H1 (cell line): Measurements from ENCODE around the gene ECT2L. TPM values are rescaled to one million over a fixed set of nuclear protein-coding genes. Genes with fewer than 3 reads are reported as not detected.

ENCODE experiments used
- CTCF ChIA-PET: fragments of 300-600 bp; sonication (Branson Sonifier 250); formaldehyde crosslinking; loops from one replicate; lab custom pipeline; 2021; ENCODE audit not compliant: partially characterized antibody; lab: Charles Lee
- POLR2A ChIA-PET: fragments of 300-600 bp; sonication (Branson Sonifier 250); formaldehyde crosslinking; loops from one replicate; lab custom pipeline; 2021; ENCODE audit warnings: inconsistent platforms; ENCODE audit not compliant: partially characterized antibody; lab: Charles Lee
- DNase-seq, 2 experiments: peaks; one replicate each; pipeline versions ENCODE4 v3.0.0 to v3.0.0-alpha.2; 2010 to 2022; ENCODE audit warnings: low spot score in 2 of 2, low read depth in 1 of 2, mixed read lengths in 1 of 2
- FAIRE-seq: peaks from 2 replicates; lab custom pipeline; 2011; peaks lifted over from hg19 to GRCh38; lab: Jason Lieb, UNC
- H2AFZ ChIP-seq: 2 replicates; pipeline ENCODE4 v1.8.1; 2012; ENCODE audit warnings: low read length, inconsistent platforms
- H2AK5ac ChIP-seq: 2 replicates; pipeline ENCODE4 v1.6.1; 2013; ENCODE audit warnings: low read depth, low read length
- H2BK120ac ChIP-seq: replicated peaks from 2 replicates; pipeline ENCODE3; 2013; ENCODE audit warnings: low read depth, low read length, inconsistent platforms
- H2BK12ac ChIP-seq: 2 replicates; pipeline ENCODE4 v1.6.1; 2013; ENCODE audit warnings: low read depth, low read length
- H2BK15ac ChIP-seq: 2 replicates; pipeline ENCODE4 v1.6.1; 2013; ENCODE audit warnings: low read length
- H2BK20ac ChIP-seq: 2 replicates; pipeline ENCODE4 v1.6.1; 2013; ENCODE audit warnings: low read length
- H2BK5ac ChIP-seq: 2 replicates; pipeline ENCODE4 v1.6.1; 2013; ENCODE audit warnings: low read depth, low read length
- H3K14ac ChIP-seq: 2 replicates; pipeline ENCODE4 v1.6.1; 2013; ENCODE audit warnings: inconsistent platforms; ENCODE audit not compliant: insufficient read length
- H3K18ac ChIP-seq: 2 replicates; pipeline ENCODE4 v1.6.1; 2013; ENCODE audit warnings: low read length; ENCODE audit errors: extremely low read depth
- H3K23ac ChIP-seq: 2 replicates; pipeline ENCODE4 v1.6.1; 2013; ENCODE audit warnings: inconsistent platforms; ENCODE audit not compliant: insufficient read length
- H3K23me2 ChIP-seq: 2 replicates; pipeline ENCODE4 v1.6.1; 2013; ENCODE audit warnings: low read depth, low read length
- H3K27ac ChIP-seq: 2 replicates; pipeline ENCODE4 v1.6.1; 2011; ENCODE audit warnings: low read depth, low read length, inconsistent platforms
- H3K27me3 ChIP-seq, 4 experiments: replicated peaks in 1 of 4; 1 replicate in 1 of 4; 2 replicates in 3 of 4; pipeline versions ENCODE4 v1.6.1 to v1.8.1; 2011 to 2013; ENCODE audit warnings: low read length in 3 of 4, mild to moderate bottlenecking in 3 of 4, inconsistent platforms in 2 of 4, mixed read lengths in 2 of 4, moderate library complexity in 1 of 4; ENCODE audit not compliant: control insufficient read depth in 3 of 4, insufficient read depth in 3 of 4; ENCODE audit errors: extremely low read depth in 1 of 4
- H3K36me3 ChIP-seq, 4 experiments: 2 replicates each; pipeline versions ENCODE4 v1.6.1 to v1.8.1; 2011 to 2013; ENCODE audit warnings: mild to moderate bottlenecking in 4 of 4, low read length in 3 of 4, moderate library complexity in 2 of 4, control low read depth in 1 of 4, inconsistent platforms in 1 of 4; ENCODE audit not compliant: insufficient read depth in 4 of 4, control insufficient read depth in 2 of 4
- H3K4ac ChIP-seq: replicated peaks from 2 replicates; pipeline ENCODE3; 2013; ENCODE audit warnings: low read length, low read depth, mixed read lengths, inconsistent platforms; ENCODE audit not compliant: insufficient read length
- H3K4me1 ChIP-seq, 4 experiments: replicated peaks in 1 of 4; 1 replicate in 1 of 4; 2 replicates in 3 of 4; pipeline versions ENCODE4 v1.6.1 to v1.8.1; 2011 to 2013; ENCODE audit warnings: low read length in 3 of 4, inconsistent platforms in 2 of 4, mixed read lengths in 1 of 4; ENCODE audit not compliant: insufficient read depth in 4 of 4, control insufficient read depth in 3 of 4
- H3K4me2 ChIP-seq, 2 experiments: 2 replicates each; pipeline versions ENCODE4 v1.6.1 to v1.8.1; 2011 to 2013; ENCODE audit warnings: low read depth in 2 of 2, low read length in 2 of 2, control low read depth in 1 of 2, inconsistent platforms in 1 of 2, mild to moderate bottlenecking in 1 of 2; ENCODE audit not compliant: insufficient read depth in 1 of 2
- H3K4me3 ChIP-seq, 4 experiments: fragments of 200-600, 300-600 bp in 1 of 4; sonication (generic), shearing (Covaris generic), sonication (Bioruptor Twin) in 1 of 4; 2 replicates each; pipeline versions ENCODE4 v1.5.1 to v1.8.1; 2011 to 2016; ENCODE audit warnings: low read length in 4 of 4, low read depth in 3 of 4, control low read depth in 2 of 4, inconsistent platforms in 2 of 4, mild to moderate bottlenecking in 2 of 4, mixed read lengths in 1 of 4, moderate library complexity in 1 of 4; ENCODE audit not compliant: insufficient read depth in 2 of 4; ENCODE audit errors: extremely low read depth in 1 of 4
- H3K56ac ChIP-seq: replicated peaks from 2 replicates; pipeline ENCODE3; 2013; ENCODE audit warnings: low read depth, mild to moderate bottlenecking, mixed read lengths, low read length, inconsistent platforms; ENCODE audit not compliant: insufficient read length
- H3K79me1 ChIP-seq: 2 replicates; pipeline ENCODE4 v1.6.1; 2013; ENCODE audit warnings: low read depth, low read length, control low read depth
- H3K79me2 ChIP-seq, 2 experiments: 2 replicates each; pipeline versions ENCODE4 v1.6.1 to v1.8.1; 2012 to 2013; ENCODE audit warnings: low read length in 2 of 2, mild to moderate bottlenecking in 2 of 2, inconsistent platforms in 1 of 2; ENCODE audit not compliant: insufficient read depth in 2 of 2, control insufficient read depth in 1 of 2
- H3K9ac ChIP-seq, 4 experiments: replicated peaks in 1 of 4; 1 replicate in 1 of 4; 2 replicates in 3 of 4; pipeline versions ENCODE4 v1.6.1 to v1.8.1; 2011 to 2013; ENCODE audit warnings: low read depth in 3 of 4, low read length in 3 of 4, control low read depth in 2 of 4, mild to moderate bottlenecking in 2 of 4, moderate library complexity in 2 of 4, inconsistent platforms in 1 of 4; ENCODE audit errors: extremely low read depth in 1 of 4
- H3K9me3 ChIP-seq, 2 experiments: 2 replicates each; pipeline versions ENCODE4 v1.6.1 to v1.8.1; 2012 to 2013; ENCODE audit warnings: mild to moderate bottlenecking in 2 of 2, moderate library complexity in 2 of 2, control low read depth in 1 of 2, inconsistent platforms in 1 of 2, low read depth in 1 of 2, low read length in 1 of 2, mixed read lengths in 1 of 2; ENCODE audit not compliant: insufficient read depth in 2 of 2
- H4K20me1 ChIP-seq, 2 experiments: replicated peaks in 1 of 2; 2 replicates each; pipeline versions ENCODE3 to v1.8.1; 2011 to 2013; ENCODE audit warnings: inconsistent platforms in 2 of 2, low read length in 2 of 2, mild to moderate bottlenecking in 1 of 2; ENCODE audit not compliant: insufficient read depth in 2 of 2, control insufficient read depth in 1 of 2
- H4K5ac ChIP-seq: 2 replicates; pipeline ENCODE4 v1.6.1; 2013; ENCODE audit warnings: low read length, low read depth, mixed read lengths, inconsistent platforms; ENCODE audit not compliant: insufficient read length
- H4K8ac ChIP-seq: 2 replicates; pipeline ENCODE4 v1.8.0; 2013; ENCODE audit warnings: mild to moderate bottlenecking, moderate library complexity, low read length, inconsistent platforms; ENCODE audit not compliant: insufficient read depth; ENCODE audit errors: extremely low read depth
- H4K91ac ChIP-seq: replicated peaks from 2 replicates; pipeline ENCODE3; 2013; ENCODE audit warnings: low read length, mixed read lengths, inconsistent platforms; ENCODE audit not compliant: insufficient read length
- BRCA1 ChIP-seq: IDR thresholded peaks from 2 replicates; pipeline ENCODE4 v1.6.1; 2012; ENCODE audit warnings: low read depth, low read length, improper control_type of control experiment
- CBX5 ChIP-seq: fragments of 300-800, 300-1000 bp; sonication (generic); IDR thresholded peaks from 2 replicates; pipeline ENCODE4 v1.7.1; 2016; ENCODE audit warnings: antibody characterized with exemption, low read length, low read depth
- CEBPB ChIP-seq: IDR thresholded peaks from 2 replicates; pipeline ENCODE4 v1.6.1; 2012; ENCODE audit warnings: low read depth, low read length
- CHD2 ChIP-seq: IDR thresholded peaks from 2 replicates; pipeline ENCODE4 v1.6.1; 2012; ENCODE audit warnings: low read length, improper control_type of control experiment
- CTBP2 ChIP-seq: IDR thresholded peaks from 2 replicates; pipeline ENCODE4 v1.7.0; 2011; ENCODE audit warnings: borderline replicate concordance, mild to moderate bottlenecking, moderate library complexity, mixed read lengths, low read length; ENCODE audit not compliant: insufficient read depth, insufficient read length
- GTF2F1 ChIP-seq: IDR thresholded peaks from 2 replicates; pipeline ENCODE4 v1.6.1; 2012; ENCODE audit warnings: low read depth, low read length, improper control_type of control experiment, borderline replicate concordance
- HDAC6 ChIP-seq: IDR thresholded peaks from one replicate; pipeline ENCODE4 v1.7.1; 2012; ENCODE audit warnings: low read depth, mild to moderate bottlenecking, inconsistent platforms, low read length, moderate library complexity
- KDM1A ChIP-seq: fragments of 200-600, 300-600 bp; sonication (generic); IDR thresholded peaks from 2 replicates; pipeline ENCODE4 v1.7.1; 2016; ENCODE audit warnings: mild to moderate bottlenecking, low read length, borderline replicate concordance
- NANOG ChIP-seq: IDR thresholded peaks from 2 replicates; pipeline ENCODE4 v1.6.1; 2011; ENCODE audit warnings: low read length, low read depth, mild to moderate bottlenecking, inconsistent platforms; ENCODE audit not compliant: insufficient read depth, poor library complexity, severe bottlenecking
- POLR2AphosphoS5 ChIP-seq: IDR thresholded peaks from 2 replicates; pipeline ENCODE4 v1.6.1; 2011; ENCODE audit warnings: low read depth, low read length
- RXRA ChIP-seq: IDR thresholded peaks from 2 replicates; pipeline ENCODE4 v1.6.1; 2011; ENCODE audit warnings: low read depth, mild to moderate bottlenecking, low read length, moderate library complexity; ENCODE audit not compliant: insufficient read depth
- SRF ChIP-seq: IDR thresholded peaks from 2 replicates; pipeline ENCODE4 v1.6.1; 2011; ENCODE audit warnings: mild to moderate bottlenecking, low read depth, low read length, moderate library complexity
- SUZ12 ChIP-seq: fragments of 200-600 bp; sonication (generic); IDR thresholded peaks from 2 replicates; pipeline ENCODE4 v1.6.1; 2012; ENCODE audit warnings: mild to moderate bottlenecking, inconsistent platforms, low read length, moderate library complexity, mixed read lengths
- ZNF274 ChIP-seq: IDR thresholded peaks from 2 replicates; pipeline ENCODE4 v1.7.0; 2012; ENCODE audit warnings: low read length, borderline replicate concordance; ENCODE audit errors: extremely low read depth
- WGBS, 2 experiments: shearing (Covaris generic) in 1 of 2; methylation state at CpG; one replicate each; pipeline versions ENCODE4 v1.1.6 to v1.1.7; 2013 to 2015; ENCODE audit warnings: low lambda C conversion rate in 2 of 2, mixed read lengths in 2 of 2, inconsistent platforms in 1 of 2, low coverage in 1 of 2, missing lambda C conversion rate in 1 of 2; ENCODE audit not compliant: insufficient replicate concordance in 2 of 2, insufficient coverage in 1 of 2, insufficient read length in 1 of 2; ENCODE audit errors: extremely low coverage in 1 of 2, missing lambda C conversion rate in 1 of 2; 5-methylcytosine and 5-hydroxymethylcytosine counted together
- polyA plus RNA-seq, 7 experiments: library from polyadenylated mRNA; depleted of rRNA in 3 of 7; stranded (reverse) in 5 of 7; unstranded in 2 of 7; fragments of >200 nt in 5 of 7; fragments of 200-250 nt in 2 of 7; gene quantifications; 1 replicate in 5 of 7; 2 replicates in 1 of 7; 4 replicates in 1 of 7; pipeline versions ENCODE4 v1.2.1 to v1.2.3, GENCODE V29; 2011 to 2013; ENCODE audit warnings: missing spikeins in 2 of 7, mixed read lengths in 2 of 7
- total RNA-seq: library from RNA; stranded (reverse); fragmentation: NEBNext Ultra II Directional; extraction: Animal tissue kit (Norgen Biotek cat#: 25700); gene quantifications from 2 replicates; pipeline ENCODE4 v1.2.1, GENCODE V29; 2021

Gene ECT2L
- total and polyA plus RNA-seq, 2 of the 8 experiments (the other 6 are each of a cell fraction or from before 2014, with no cell fraction given): not detected

DNA sequence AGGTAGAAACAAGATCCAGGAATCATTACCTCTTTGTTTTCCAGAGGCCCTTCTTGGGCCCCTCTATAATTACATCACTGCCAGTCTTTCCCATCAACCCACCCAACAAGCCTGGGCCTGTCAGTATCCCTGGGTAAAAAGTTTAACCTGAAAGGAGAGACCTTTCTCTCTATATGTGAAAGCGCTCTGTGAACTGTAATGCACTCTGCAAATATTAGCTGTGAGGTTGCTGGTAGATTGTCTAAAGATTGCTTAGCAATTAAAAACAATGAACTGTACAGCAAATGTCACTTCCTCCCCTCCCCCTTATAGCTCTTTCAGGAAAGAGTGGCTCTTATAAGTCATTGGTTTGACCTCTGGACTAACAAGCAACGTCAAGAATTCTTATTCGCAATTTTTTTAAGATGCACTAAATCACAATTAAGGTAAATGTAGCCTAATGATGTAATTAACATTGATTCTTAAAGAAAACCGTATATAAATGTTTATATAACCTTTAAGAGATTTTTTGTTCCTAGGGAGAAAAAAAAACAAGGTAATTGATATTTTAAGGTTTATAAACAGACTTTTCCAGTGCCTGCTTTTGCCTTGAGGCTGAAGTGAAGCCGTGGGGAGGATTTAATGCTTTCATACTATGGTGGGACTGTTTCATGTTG, 18.4 kb downstream of the ECT2L start:
- Histone ChIP-seq H4K5ac (no peak overlapping the region), H2AK5ac (no peak overlapping the region), H2BK20ac (no peak overlapping the region), H2BK120ac (no peak overlapping the region), H2BK12ac (no peak overlapping the region), H3K4ac (no peak overlapping the region), H3K79me2 (no peaks in the 10 kb centered on the region), H2BK15ac (no peak overlapping the region), H3K14ac (no peak overlapping the region), H2AFZ (no peak overlapping the region), H3K79me1 (no peaks in the 10 kb centered on the region), H3K23ac (no peak overlapping the region), H3K27me3 (no peaks in the 10 kb centered on the region; a peak in 1 of 7 replicates), H3K36me3 (no peaks in the 10 kb centered on the region), H3K9me3 (no peaks in the 10 kb centered on the region), H4K8ac (no peak overlapping the region), H3K23me2 (no peaks in the 10 kb centered on the region; the same call in 1 of the 2 replicates), H4K20me1 (no peaks in the 10 kb centered on the region), H3K27ac (no peak overlapping the region), H3K18ac (no peak overlapping the region), H3K4me2 (no peak overlapping the region), H3K4me1 (peaks cover 0 to 6% (median 3%) of the 10 kb centered on the region in 4 experiments; a peak in 4 of 7 replicates), H2BK5ac (no peak overlapping the region), H4K91ac (no peak overlapping the region), H3K9ac (no peak overlapping the region), H3K56ac (no peak overlapping the region), H3K4me3 (no peak overlapping the region)
- WGBS, 2 experiments: 83% methylated on average over 5 of the region's 5 CpGs; no CpG with 5 or more reads in 1 of the 2 experiments
- ChIA-PET CTCF (interaction anchor here (0.6 to 1.8 kb wide), 7 partner anchors 12 to 546 kb away, joined by 3 to 9 read pairs (median 3); partner anchors contain the start of gene ECT2L), POLR2A (no interaction called here)
- no peak for TF ChIP-seq KDM1A
- no peak for TF ChIP-seq CTBP2
- no peak for TF ChIP-seq SRF
- no peak for TF ChIP-seq CHD2
- no peak for TF ChIP-seq CBX5
- no peak for TF ChIP-seq POLR2AphosphoS5
- no peak for TF ChIP-seq SUZ12
- no peak for TF ChIP-seq NANOG
- TF ChIP-seq HDAC6: no peak
- no peak for TF ChIP-seq ZNF274
- TF ChIP-seq RXRA: no peak
- no peak for TF ChIP-seq CEBPB
- TF ChIP-seq BRCA1: no peak
- TF ChIP-seq GTF2F1: no peak
- DNase-seq (no peak), FAIRE-seq (no peak)
